Measurements from ENCODE around the gene TMEM88. TPM values are rescaled to one million over a fixed set of nuclear protein-coding genes. Genes with fewer than 3 reads are reported as not detected.

Gene TMEM88
- total RNA-seq, 1 donor from 2014 or later = 23.7 TPM

DNA sequence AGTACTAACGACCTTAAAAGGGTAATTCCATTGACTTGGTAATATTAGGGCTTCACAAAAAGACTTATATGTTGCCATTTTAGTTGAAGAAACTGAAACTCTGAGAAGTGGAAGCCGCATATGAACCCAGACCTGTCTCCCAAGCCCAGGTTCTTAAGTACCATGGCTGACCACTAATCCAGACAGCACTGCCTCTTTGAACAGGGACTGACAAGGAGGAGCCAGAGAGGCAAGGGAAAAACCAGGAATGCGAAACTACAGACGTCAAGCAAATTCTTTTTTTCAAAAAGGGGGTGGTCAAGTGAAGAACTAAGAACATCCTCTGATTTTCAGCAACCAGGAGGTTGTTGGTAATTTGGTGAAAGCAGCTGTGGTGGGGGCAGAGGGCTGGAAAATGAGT, 18.2 kb downstream of the TMEM88 start:
- TF ChIP-seq, protein P1, sequence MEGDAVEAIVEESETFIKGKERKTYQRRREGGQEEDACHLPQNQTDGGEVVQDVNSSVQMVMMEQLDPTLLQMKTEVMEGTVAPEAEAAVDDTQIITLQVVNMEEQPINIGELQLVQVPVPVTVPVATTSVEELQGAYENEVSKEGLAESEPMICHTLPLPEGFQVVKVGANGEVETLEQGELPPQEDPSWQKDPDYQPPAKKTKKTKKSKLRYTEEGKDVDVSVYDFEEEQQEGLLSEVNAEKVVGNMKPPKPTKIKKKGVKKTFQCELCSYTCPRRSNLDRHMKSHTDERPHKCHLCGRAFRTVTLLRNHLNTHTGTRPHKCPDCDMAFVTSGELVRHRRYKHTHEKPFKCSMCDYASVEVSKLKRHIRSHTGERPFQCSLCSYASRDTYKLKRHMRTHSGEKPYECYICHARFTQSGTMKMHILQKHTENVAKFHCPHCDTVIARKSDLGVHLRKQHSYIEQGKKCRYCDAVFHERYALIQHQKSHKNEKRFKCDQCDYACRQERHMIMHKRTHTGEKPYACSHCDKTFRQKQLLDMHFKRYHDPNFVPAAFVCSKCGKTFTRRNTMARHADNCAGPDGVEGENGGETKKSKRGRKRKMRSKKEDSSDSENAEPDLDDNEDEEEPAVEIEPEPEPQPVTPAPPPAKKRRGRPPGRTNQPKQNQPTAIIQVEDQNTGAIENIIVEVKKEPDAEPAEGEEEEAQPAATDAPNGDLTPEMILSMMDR (IDR thresholded peaks at IDR 0.05; ENCODE audit: partially characterized antibody, unreplicated experiment) = no peak
- no peaks in the 10 kb centered on the region for H3K4me1 Mint-ChIP-seq (ENCODE audit: low read depth, unreplicated experiment)
- peaks cover 2% of the 10 kb centered on the region for H3K27me3 Mint-ChIP-seq (ENCODE audit: unreplicated experiment)
- peaks cover 1% of the 10 kb centered on the region for H3K36me3 Mint-ChIP-seq (ENCODE audit: unreplicated experiment)
- H3K4me3 Mint-ChIP-seq (ENCODE audit: unreplicated experiment) = no peak overlapping the region
- no peaks in the 10 kb centered on the region for H3K9me3 Mint-ChIP-seq (ENCODE audit: unreplicated experiment)
- no peak for DNase-seq
- no peak overlapping the region for H3K27ac Mint-ChIP-seq (ENCODE audit: unreplicated experiment)

DNA sequence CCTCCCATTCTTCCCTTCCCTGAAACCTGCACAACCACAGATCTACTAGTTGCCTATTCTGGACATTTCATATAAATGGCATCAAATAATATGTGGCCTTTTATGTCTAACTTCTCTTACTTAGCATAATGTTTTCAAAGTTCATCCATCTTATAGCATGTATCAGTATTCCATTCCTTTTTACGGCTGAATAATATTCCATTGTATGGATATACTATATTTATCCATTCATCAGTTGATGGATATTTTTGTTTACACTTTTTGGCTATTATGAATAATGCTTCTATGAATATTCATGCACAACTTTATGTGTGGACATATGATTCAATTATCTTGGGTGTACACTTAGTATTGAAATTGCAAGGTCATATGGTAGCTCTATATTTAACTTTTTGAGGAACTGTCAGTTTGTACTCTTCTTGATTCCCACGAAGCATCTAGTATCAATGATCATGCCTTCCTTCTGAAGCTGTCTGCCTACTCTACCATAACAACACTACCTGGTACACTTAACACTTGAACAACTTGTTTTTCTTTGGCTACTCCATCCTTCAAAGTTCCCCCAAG, 21.0 kb downstream of the TMEM88 start:
- TF ChIP-seq, protein P1 (IDR thresholded peaks at IDR 0.05; ENCODE audit: partially characterized antibody, unreplicated experiment) = no peak
- Mint-ChIP-seq H3K4me1 (ENCODE audit: low read depth, unreplicated experiment) (no peaks in the 10 kb centered on the region), H3K4me3 (ENCODE audit: unreplicated experiment) (no peak overlapping the region), H3K9me3 (ENCODE audit: unreplicated experiment) (no peaks in the 10 kb centered on the region), H3K27me3 (ENCODE audit: unreplicated experiment) (peaks cover 2% of the 10 kb centered on the region), H3K27ac (ENCODE audit: unreplicated experiment) (no peak overlapping the region), H3K36me3 (ENCODE audit: unreplicated experiment) (no peaks in the 10 kb centered on the region)
- DNase-seq = no peak

DNA sequence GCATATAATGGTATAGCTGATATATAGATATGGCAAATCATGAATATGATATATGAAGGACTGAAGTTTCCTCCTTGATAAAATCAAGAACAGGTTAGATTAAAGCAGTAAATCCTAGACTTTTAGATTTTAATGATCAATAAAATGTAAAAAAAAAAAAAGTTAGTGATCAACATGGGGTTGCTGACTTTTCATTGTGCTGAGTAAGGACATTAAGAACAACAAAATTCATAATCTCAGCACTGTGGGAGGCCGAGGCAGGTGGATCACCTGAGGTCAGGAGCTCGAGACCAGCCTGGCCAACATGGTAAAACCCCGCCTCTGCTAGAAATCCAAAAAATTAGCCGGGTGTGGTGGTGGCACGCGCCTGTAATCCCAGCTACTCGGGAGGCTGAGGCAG, 23.4 kb downstream of the TMEM88 start:
- DNase-seq = no peak
- Mint-ChIP-seq H3K4me1 (ENCODE audit: low read depth, unreplicated experiment) (no peaks in the 10 kb centered on the region), H3K36me3 (ENCODE audit: unreplicated experiment) (no peaks in the 10 kb centered on the region), H3K27me3 (ENCODE audit: unreplicated experiment) (no peaks in the 10 kb centered on the region), H3K4me3 (ENCODE audit: unreplicated experiment) (no peak overlapping the region), H3K9me3 (ENCODE audit: unreplicated experiment) (no peaks in the 10 kb centered on the region), H3K27ac (ENCODE audit: unreplicated experiment) (no peak overlapping the region)
- TF ChIP-seq, protein P1 (IDR thresholded peaks at IDR 0.05; ENCODE audit: partially characterized antibody, unreplicated experiment) = no peak

DNA sequence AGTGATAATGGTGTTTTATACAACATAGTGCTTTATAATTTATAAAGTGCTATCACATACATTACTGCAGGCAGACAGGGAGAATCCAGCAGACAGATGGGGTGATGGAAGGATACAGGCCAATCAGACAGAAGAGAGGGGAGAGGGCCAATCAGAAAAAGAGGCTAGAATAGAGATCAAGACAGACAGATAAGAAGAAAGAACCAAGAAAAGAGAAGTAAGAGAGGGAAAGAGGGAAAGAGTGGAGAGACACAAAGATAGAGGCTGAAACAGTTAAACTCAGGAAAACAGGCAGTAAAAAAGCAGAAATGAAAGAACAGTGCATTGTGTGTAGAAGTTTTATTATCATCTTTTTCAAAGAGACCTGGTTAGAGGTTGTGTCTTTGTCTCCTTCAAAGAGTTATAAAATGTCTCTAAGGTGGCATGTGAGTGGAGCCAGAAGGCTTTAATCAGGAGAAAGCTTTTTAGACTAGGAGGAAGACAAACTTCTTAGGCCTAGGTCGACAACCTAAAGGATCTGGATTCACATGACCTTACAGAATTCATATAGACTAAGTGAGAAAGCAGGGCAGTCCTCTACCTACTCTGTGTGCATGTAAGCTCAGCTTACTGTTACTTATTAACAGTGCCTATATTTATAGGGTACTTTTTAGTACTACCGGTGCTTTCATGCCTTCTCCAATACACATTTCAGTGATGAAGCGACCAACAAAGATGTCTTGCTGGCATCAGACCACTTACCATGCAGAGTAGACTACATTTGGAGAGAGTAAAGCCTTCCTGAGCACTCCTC, 25.4 kb downstream of the TMEM88 start:
- Mint-ChIP-seq H3K4me3 (ENCODE audit: unreplicated experiment) (no peak overlapping the region), H3K9me3 (ENCODE audit: unreplicated experiment) (no peaks in the 10 kb centered on the region), H3K27ac (ENCODE audit: unreplicated experiment) (no peak overlapping the region), H3K4me1 (ENCODE audit: low read depth, unreplicated experiment) (no peaks in the 10 kb centered on the region), H3K36me3 (ENCODE audit: unreplicated experiment) (no peaks in the 10 kb centered on the region), H3K27me3 (ENCODE audit: unreplicated experiment) (no peaks in the 10 kb centered on the region)
- TF ChIP-seq, protein P1 (IDR thresholded peaks at IDR 0.05; ENCODE audit: partially characterized antibody, unreplicated experiment) = no peak
- no peak for DNase-seq
